Endothelial cell of umbilical vein (primary cell): Measurements from ENCODE around the gene PRR11. TPM values are rescaled to one million over a fixed set of nuclear protein-coding genes. Genes with fewer than 3 reads are reported as not detected.

Experiments
- BruUV-seq: library from RNA; stranded (reverse); fragments of 400-500 nt; replicated peaks from 2 replicates; lab custom pipeline; 2021; lab: Mats Ljungman, UMichigan
- CTCF ChIA-PET: fragments of 300-600, 350-600 bp; sonication (Branson Sonifier 250); formaldehyde crosslinking; loops from one replicate; lab custom pipeline; 2021; ENCODE audit warnings: antibody characterized with exemption, inconsistent platforms; lab: Charles Lee
- POLR2A ChIA-PET: fragments of 300-600, 350-600 bp; sonication (Branson Sonifier 250); formaldehyde crosslinking; loops from one replicate; lab custom pipeline; 2021; ENCODE audit warnings: antibody characterized with exemption, inconsistent platforms; lab: Charles Lee
- DNase-seq: peaks from one replicate; pipeline ENCODE4 v3.0.0-alpha.2; 2011; ENCODE audit warnings: low read depth, low spot score
- FAIRE-seq: peaks from 2 replicates; lab custom pipeline; 2011; peaks lifted over from hg19 to GRCh38; lab: Jason Lieb, UNC
- H2AFZ ChIP-seq: 2 replicates; pipeline ENCODE4 v1.6.0; 2012; ENCODE audit warnings: low read depth, low read length, control low read depth, inconsistent platforms
- H3K27ac ChIP-seq: 2 replicates; pipeline ENCODE4 v1.5.1; 2011; ENCODE audit warnings: low read depth, mild to moderate bottlenecking, control low read depth, low read length, moderate library complexity; ENCODE audit not compliant: insufficient read depth
- H3K27me3 ChIP-seq, 2 experiments: 2 replicates each; pipeline versions ENCODE4 v1.6.0 to v1.6.1; 2011; ENCODE audit warnings: low read length in 2 of 2, mixed read lengths in 1 of 2; ENCODE audit not compliant: control insufficient read depth in 2 of 2, insufficient read depth in 2 of 2
- H3K36me3 ChIP-seq, 2 experiments: 2 replicates in 1 of 2; 3 replicates in 1 of 2; pipeline ENCODE4 v1.5.1; 2011; ENCODE audit warnings: low read length in 2 of 2, mild to moderate bottlenecking in 1 of 2, moderate library complexity in 1 of 2; ENCODE audit not compliant: control insufficient read depth in 2 of 2, insufficient read depth in 2 of 2; ENCODE audit errors: extremely low read depth in 1 of 2
- H3K4me1 ChIP-seq: 3 replicates; pipeline ENCODE4 v1.5.1; 2011; ENCODE audit warnings: mild to moderate bottlenecking, low read length; ENCODE audit not compliant: control insufficient read depth, insufficient read depth; ENCODE audit errors: extremely low read depth
- H3K4me2 ChIP-seq: 2 replicates; pipeline ENCODE4 v1.6.1; 2011; ENCODE audit warnings: low read length, control low read depth, mixed read lengths; ENCODE audit not compliant: insufficient read depth
- H3K4me3 ChIP-seq, 3 experiments: fragments of 200-600 bp in 1 of 3; sonication (generic), shearing (Covaris generic) in 1 of 3; replicated peaks in 1 of 3; 2 replicates each; pipeline ENCODE4 v1.5.1; 2011 to 2016; ENCODE audit warnings: control low read depth in 3 of 3, low read length in 3 of 3, mild to moderate bottlenecking in 2 of 3, inconsistent platforms in 1 of 3, low read depth in 1 of 3, moderate library complexity in 1 of 3; ENCODE audit not compliant: insufficient read depth in 1 of 3
- H3K79me2 ChIP-seq: 2 replicates; pipeline ENCODE4 v1.6.0; 2012; ENCODE audit warnings: low read length, inconsistent platforms; ENCODE audit not compliant: control insufficient read depth, insufficient read depth
- H3K9ac ChIP-seq: replicated peaks from 2 replicates; pipeline ENCODE3; 2011; ENCODE audit warnings: low read length, control low read depth; ENCODE audit not compliant: insufficient read depth; ENCODE audit errors: extremely low read depth
- H3K9me1 ChIP-seq: replicated peaks from 3 replicates; pipeline ENCODE4 v1.6.0; 2011; ENCODE audit warnings: mild to moderate bottlenecking, low read length; ENCODE audit not compliant: control insufficient read depth, insufficient read depth; ENCODE audit errors: extremely low read depth
- H3K9me3 ChIP-seq: replicated peaks from 2 replicates; pipeline ENCODE4 v1.5.1; 2012; ENCODE audit warnings: low read length, inconsistent platforms; ENCODE audit not compliant: control insufficient read depth, insufficient read depth
- H4K20me1 ChIP-seq: replicated peaks from 2 replicates; pipeline ENCODE3; 2011; ENCODE audit warnings: mild to moderate bottlenecking, low read length; ENCODE audit not compliant: control insufficient read depth, insufficient read depth; ENCODE audit errors: extremely low read depth
- CTCF ChIP-seq, 2 donors: IDR thresholded peaks; 1 replicate in 1 of 2; 2 replicates in 1 of 2; pipeline ENCODE4 v1.5.1; 2011; ENCODE audit warnings: low read length in 2 of 2, mild to moderate bottlenecking in 2 of 2, moderate library complexity in 2 of 2, control low read depth in 1 of 2, inconsistent platforms in 1 of 2, low read depth in 1 of 2; ENCODE audit not compliant: insufficient read depth in 1 of 2; ENCODE audit errors: extremely low read depth in 1 of 2
- EZH2 ChIP-seq: IDR thresholded peaks from 2 replicates; pipeline ENCODE4 v1.6.1; 2012; ENCODE audit warnings: borderline replicate concordance, low read depth, mild to moderate bottlenecking, moderate library complexity, low read length, inconsistent platforms; ENCODE audit not compliant: severe bottlenecking
- FOS ChIP-seq: IDR thresholded peaks from 2 replicates; pipeline ENCODE4 v1.6.1; 2011; ENCODE audit warnings: mild to moderate bottlenecking, low read length, moderate library complexity, borderline replicate concordance; ENCODE audit not compliant: insufficient read depth
- GATA2 ChIP-seq: IDR thresholded peaks from 2 replicates; pipeline ENCODE4 v1.7.0; 2011; ENCODE audit warnings: low read depth, mild to moderate bottlenecking, moderate library complexity, mixed read lengths, low read length; ENCODE audit not compliant: insufficient read length, insufficient read depth
- JUN ChIP-seq: IDR thresholded peaks from 2 replicates; pipeline ENCODE4 v1.6.1; 2011; ENCODE audit warnings: borderline replicate concordance, low read depth; ENCODE audit not compliant: insufficient read length, insufficient read depth
- MAX ChIP-seq: IDR thresholded peaks from 2 replicates; pipeline ENCODE4 v1.6.1; 2011; ENCODE audit not compliant: insufficient read depth, insufficient read length
- MYC ChIP-seq: IDR thresholded peaks from one replicate; pipeline ENCODE4 v1.6.1; 2011; ENCODE audit warnings: mild to moderate bottlenecking, low read depth, low read length
- POLR2A ChIP-seq: IDR thresholded peaks from 2 replicates; pipeline ENCODE4 v1.6.1; 2012; ENCODE audit warnings: low read depth, mild to moderate bottlenecking, control low read depth, low read length
- POLR2AphosphoS5 ChIP-seq: IDR thresholded peaks from 2 replicates; pipeline ENCODE4 v1.6.1; 2012; ENCODE audit warnings: low read depth, mild to moderate bottlenecking, control low read depth, low read length, moderate library complexity; ENCODE audit not compliant: insufficient read depth
- dilution Hi-C: fragments of 300-500 bp; cut with MboI; formaldehyde crosslinking; loops from one replicate; pipeline ENCODE4 v1.15.0; 2019; ENCODE audit warnings: low sequenced_read_pairs; ENCODE audit not compliant: extremely low pct_ligation_motif_present
- intact Hi-C: fragments of 100-400 bp; cut with micrococcal nuclease; formaldehyde crosslinking; loops from one replicate; pipeline ENCODE4 v1.10.0; 2022
- microRNA counts: library from miRNA; unstranded; fragments of <30 nt; microRNA quantifications from one replicate; lab custom pipeline; 2016
- microRNA-seq: library from miRNA; unstranded; fragments of <30 nt; microRNA quantifications from one replicate; pipeline ENCODE4 v1.2.0, GENCODE V29; 2021; ENCODE audit warnings: borderline number of aligned reads, borderline replicate concordance
- polyA plus RNA-seq, 4 experiments: library from polyadenylated mRNA; depleted of rRNA in 3 of 4; stranded (reverse) in 3 of 4; unstranded in 1 of 4; fragments of >200 nt; gene quantifications; 2 replicates each; pipeline versions ENCODE4 v1.2.1 to v1.2.3, GENCODE V29; 2011 to 2012; ENCODE audit warnings: missing spikeins in 1 of 4
- small RNA-seq: library from RNA; depleted of rRNA; stranded (forward); fragments of <200 nt; gene quantifications from one replicate; pipeline ENCODE3, GENCODE V24; 2012; ENCODE audit warnings: low replicate concordance, low read depth; ENCODE audit not compliant: insufficient read depth, insufficient read length
- total RNA-seq: library from RNA; stranded (reverse); gene quantifications from 2 replicates; pipeline ENCODE4 v1.2.3, GENCODE V29; 2021

PRR11 gene
- total and polyA plus RNA-seq, 2 donors (not counting 3 experiments of a cell fraction or from before 2014, with no cell fraction given): 28.8 to 86.3 TPM

- no peak overlapping the region for H3K9ac ChIP-seq
- CTCF ChIA-PET: no interaction called here
- no peaks in the 10 kb centered on the region for H4K20me1 ChIP-seq
- H3K27me3 ChIP-seq: no peaks in the 10 kb centered on the region
- BruUV-seq: no TSS peak
- dilution Hi-C loops: no loop called here
- POLR2A ChIA-PET: no interaction called here
- no peaks in the 10 kb centered on the region for H3K79me2 ChIP-seq
- TF ChIP-seq JUN: no peak
- TF ChIP-seq CTCF (IDR thresholded peaks at IDR 0.05; ENCODE audit: extremely low read depth in 1 of 2, insufficient read depth in 1 of 2, low read depth in 1 of 2, low read length in 2 of 2): no peak
- no peak for TF ChIP-seq MYC
- TF ChIP-seq POLR2AphosphoS5: no peak
- TF ChIP-seq MAX: no peak
- no peak for TF ChIP-seq EZH2
- no peak for TF ChIP-seq GATA2
- TF ChIP-seq POLR2A: no peak
- TF ChIP-seq FOS: no peak
- H3K27ac ChIP-seq: no peak overlapping the region
- no peak overlapping the region for H3K4me3 ChIP-seq
- DNase-seq: no peak
- no peak overlapping the region for H3K4me2 ChIP-seq
- no peak for FAIRE-seq
- no peak overlapping the region for H2AFZ ChIP-seq
- no peaks in the 10 kb centered on the region for H3K36me3 ChIP-seq
- intact Hi-C loops: no loop called here
- H3K9me1 ChIP-seq: no peaks in the 10 kb centered on the region
- no peaks in the 10 kb centered on the region for H3K4me1 ChIP-seq
- H3K9me3 ChIP-seq: no peaks in the 10 kb centered on the region
These were observed 88.5 kb downstream of the PRR11 start for GRCh38 chr17:59244081-59244480.

MicroRNAs encoded within 50 kb of the gene (microRNA counts, 767-probe panel; counts per million panel counts)
- 723 counts per million, percentile 96 among the panel's probes with 10 or more counts for microRNA hsa-miR-301a-3p (lab: Ali Mortazavi, UCI)
- 723 counts per million, percentile 96 among the panel's probes with 10 or more counts for microRNA hsa-miR-454-3p (lab: Ali Mortazavi, UCI)

Small RNAs within 50 kb of the gene (microRNA-seq; reads per million reads assigned to microRNA genes)
- gene MIR301A (26.5 reads per million, percentile 38 among the genes with 10 or more reads in this experiment), gene MIR454 (1,105 reads per million, percentile 83 among the genes with 10 or more reads in this experiment)

Small RNAs within 50 kb of the gene (small RNA-seq; reads per million reads assigned to genes)
- gene MIR301A: 110 reads per million, percentile 97 among the genes with 10 or more reads in this experiment
- gene MIR454: 28.9 reads per million, percentile 86 among the genes with 10 or more reads in this experiment
- gene RNU2-58P: not detected

Other genes with a start within 250 kb of the PRR11 start
- gene TRIM37, start 48.9 kb upstream of the PRR11 start, total RNA-seq: 37.1 and 41.9 TPM in 2 replicates
- 17.0 and 18.8 TPM in 2 replicates for gene TRIM37, start 48.9 kb upstream of the PRR11 start, polyA plus RNA-seq
- gene SKA2, start 560 bp upstream of the PRR11 start, total RNA-seq: 78.1 and 79.6 TPM in 2 replicates
- gene SKA2, start 560 bp upstream of the PRR11 start, polyA plus RNA-seq: 12.2 and 12.9 TPM in 2 replicates
- gene SMG8, start 54.3 kb downstream of the PRR11 start, total RNA-seq: 17.1 and 18.8 TPM in 2 replicates
- 9.5 and 11.0 TPM in 2 replicates for gene SMG8, start 54.3 kb downstream of the PRR11 start, polyA plus RNA-seq
- 4.3 and 4.9 TPM in 2 replicates for gene GDPD1, start 64.8 kb downstream of the PRR11 start, total RNA-seq
- gene GDPD1, start 64.8 kb downstream of the PRR11 start, polyA plus RNA-seq: 1.7 and 2.5 TPM in 2 replicates
- gene YPEL2, start 175.9 kb downstream of the PRR11 start, total RNA-seq: 59.5 and 66.8 TPM in 2 replicates
- gene YPEL2, start 175.9 kb downstream of the PRR11 start, polyA plus RNA-seq: 29.4 and 36.5 TPM in 2 replicates